GM19238 (cell line): Measurements from ENCODE around the gene ALX3.
"Not testable (repeated sequence)": the region's sequence is repeated elsewhere in the genome, so short reads cannot be mapped to it uniquely, and the experiment has no call there.

Experiments used
- DNase-seq: peaks from one replicate; pipeline ENCODE4 v3.0.0; 2011; ENCODE audit warnings: low spot score; ENCODE audit not compliant: insufficient read length

Gene ALX3

DNA sequence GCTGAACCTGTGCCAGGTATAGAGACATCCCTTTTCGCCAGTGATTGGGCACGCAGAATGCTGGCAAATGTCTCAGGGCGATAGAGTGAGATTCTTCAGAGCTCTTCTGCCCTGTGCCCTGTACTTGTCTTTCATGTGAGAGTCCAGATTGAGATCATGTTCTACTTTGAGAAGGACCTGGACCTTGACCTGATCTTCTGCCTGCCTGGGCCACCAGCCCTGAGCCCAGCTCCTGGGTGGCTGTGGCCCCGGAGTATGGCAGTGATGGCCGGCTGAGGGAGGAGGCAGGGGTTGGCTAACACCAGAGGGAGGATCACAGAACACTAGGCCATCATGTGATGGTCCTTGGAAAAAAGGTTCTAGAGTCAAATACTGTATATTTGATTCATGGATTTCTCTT, 22.2 kb downstream of the ALX3 start:
- no peak for DNase-seq

- DNase-seq: no peak
Measured at GRCh38 chr1:110047463-110047862, 23.0 kb downstream of the ALX3 start.

DNA sequence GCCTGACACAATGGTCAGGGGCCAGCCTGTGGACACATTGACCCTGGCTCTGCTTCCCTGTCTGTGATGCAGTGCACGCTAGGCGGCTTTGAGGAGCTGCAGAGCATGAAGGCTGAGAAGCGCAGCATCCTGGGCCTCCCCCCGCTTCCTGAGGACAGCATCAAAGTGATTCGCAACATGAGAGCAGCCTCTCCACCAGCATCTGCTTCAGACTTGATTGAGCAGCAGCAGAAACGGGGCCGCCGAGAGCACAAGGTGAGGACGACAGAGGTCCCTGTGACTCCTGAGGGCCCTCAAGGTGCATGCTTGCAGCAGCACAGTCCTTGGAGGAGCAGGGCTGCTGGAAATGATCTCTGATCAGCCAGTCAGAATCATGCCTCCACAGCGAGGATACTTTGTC, 27.5 kb downstream of the ALX3 start:
- DNase-seq: no peak

DNA sequence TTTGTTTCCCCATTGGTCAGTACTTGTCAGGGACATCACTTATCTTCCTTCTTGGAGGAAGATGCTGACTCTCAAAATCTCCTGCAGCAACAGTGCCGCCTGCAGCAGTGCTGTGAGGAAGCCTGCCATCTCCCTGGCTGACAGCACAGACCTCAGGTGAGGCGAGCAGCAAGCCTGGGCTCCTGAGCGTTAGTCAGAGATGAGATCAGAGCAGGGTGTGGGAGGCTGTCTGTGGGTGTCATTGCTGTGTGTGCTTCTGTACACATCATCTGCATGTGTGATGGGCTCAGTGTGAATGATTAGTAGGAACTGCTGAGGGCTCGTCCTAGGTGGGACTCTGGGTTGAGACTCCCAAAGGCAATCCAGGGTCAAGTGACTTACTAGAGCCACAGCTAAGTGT, 29.9 kb downstream of the ALX3 start:
- DNase-seq: no peak

- no peak for DNase-seq
Measured at GRCh38 chr1:110039641-110040040, 30.8 kb downstream of the ALX3 start.

DNA sequence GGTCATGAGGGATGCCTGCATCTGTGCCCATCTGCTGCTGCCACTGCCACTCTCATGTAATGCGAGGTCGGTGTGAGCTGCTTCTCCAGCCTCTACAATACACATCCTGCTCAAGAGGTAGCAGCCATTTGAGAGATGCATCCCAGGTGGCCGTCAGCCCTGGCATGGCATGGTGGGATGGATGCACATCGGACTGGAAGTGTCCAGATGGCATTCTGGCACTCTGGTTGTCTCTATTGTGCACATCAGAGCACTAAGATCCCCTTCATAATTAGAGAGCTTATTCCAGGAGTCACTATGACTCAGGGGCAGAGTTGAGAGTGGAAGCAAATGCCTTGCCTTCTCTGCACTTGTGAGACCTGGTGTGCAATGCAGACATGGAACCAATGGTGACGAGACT, 32.2 kb downstream of the ALX3 start:
- DNase-seq: no peak

GRCh38 chr1:110035236-110035752, 35.2 kb downstream of the ALX3 start:
- no peak for DNase-seq

- DNase-seq: peak; percentile 77
Measured at GRCh38 chr1:110034451-110035235, 35.8 kb downstream of the ALX3 start, which contains the start of gene STRIP1. TSS of gene STRIP1 (plus strand) at chr1:110034624. CDS start at chr1:110034638, 14 bp downstream.

DNA sequence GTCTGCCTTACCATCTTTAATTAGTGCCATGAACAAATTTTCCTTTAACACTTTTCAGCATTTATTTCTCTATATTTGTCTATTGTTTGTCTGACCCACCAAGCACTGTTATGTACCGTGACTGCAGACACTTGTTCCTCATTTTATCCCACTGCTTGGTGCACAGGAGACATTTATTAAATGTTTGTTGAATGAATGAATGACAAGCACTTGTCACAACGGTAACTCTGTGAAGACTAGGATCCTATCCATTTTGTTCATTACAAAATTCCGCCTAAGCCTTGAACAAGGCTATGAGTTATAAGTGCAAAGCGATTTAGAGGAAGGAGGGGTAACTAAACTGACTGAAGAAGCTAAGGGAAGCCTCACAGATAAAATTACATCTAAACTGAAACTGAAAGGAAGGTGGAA, 36.4 kb downstream of the ALX3 start:
- no peak for DNase-seq

DNA sequence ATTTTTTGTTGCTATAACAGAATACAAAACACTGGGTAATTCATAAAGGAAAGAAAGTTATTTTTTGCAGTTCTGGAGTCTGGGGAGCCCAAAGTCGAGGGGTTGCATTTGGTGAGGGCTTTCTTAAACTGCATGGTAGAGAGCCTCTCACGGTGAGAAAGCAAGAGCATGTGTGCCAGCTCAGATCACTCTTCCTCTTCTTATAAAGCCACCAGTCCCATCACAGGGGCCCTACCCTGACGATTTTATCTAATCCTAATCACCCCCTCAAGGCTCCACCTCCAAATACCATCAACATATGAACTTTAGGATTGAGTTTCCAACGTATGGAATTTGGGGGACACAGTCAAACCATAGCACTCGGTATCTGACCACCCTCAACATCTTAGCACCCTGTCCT, 37.1 kb downstream of the ALX3 start:
- DNase-seq: no peak

- no peak for DNase-seq
Measured at GRCh38 chr1:110032327-110032726, 38.1 kb downstream of the ALX3 start.

DNA sequence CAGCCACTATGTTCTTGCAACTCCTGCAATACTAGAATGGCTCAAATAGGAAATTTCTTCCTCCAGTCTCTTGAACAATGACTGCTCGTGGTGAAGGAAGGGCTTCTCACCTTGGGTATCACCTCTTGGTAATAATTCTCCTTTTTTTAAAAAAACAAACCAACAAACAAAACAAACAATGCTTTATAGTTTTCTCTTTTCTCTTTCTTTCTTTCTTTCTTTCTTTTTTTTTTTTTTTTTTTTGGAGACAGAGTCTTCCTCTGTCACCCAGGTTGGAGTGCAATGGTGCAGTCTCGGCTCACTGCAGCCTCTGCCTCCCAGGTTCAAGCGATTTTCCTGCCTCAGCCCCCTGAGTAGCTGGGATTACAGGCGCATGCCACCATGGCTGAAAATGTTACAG, 39.8 kb downstream of the ALX3 start:
- not testable (repeated sequence) for DNase-seq

GRCh38 chr1:110024613-110025012, 45.9 kb downstream of the ALX3 start:
- no peak for DNase-seq

DNA sequence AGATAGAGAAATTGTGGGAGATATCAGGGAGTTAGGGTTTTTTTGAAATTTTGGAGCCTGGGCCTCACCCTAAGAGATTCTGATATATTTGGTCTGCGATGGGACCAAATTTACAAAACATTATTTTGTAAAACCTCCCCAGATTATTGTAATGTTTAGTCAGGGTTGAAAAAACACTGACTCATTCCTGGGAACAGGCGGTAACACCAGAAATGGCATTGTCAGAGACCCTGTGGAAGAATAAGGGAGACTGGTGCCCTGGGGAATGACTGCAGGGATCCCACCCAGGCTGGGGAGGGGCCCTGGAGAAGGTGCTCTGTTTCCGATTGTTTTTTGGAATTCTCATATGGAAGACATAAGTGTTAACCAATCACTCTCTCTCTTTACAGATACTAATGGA, 49.2 kb downstream of the ALX3 start:
- DNase-seq: no peak

GRCh38 chr1:110019770-110020169, 50.7 kb downstream of the ALX3 start:
- no peak for DNase-seq

GRCh38 chr1:110018396-110018795, 52.1 kb downstream of the ALX3 start:
- DNase-seq: no peak

- DNase-seq: no peak
Measured at GRCh38 chr1:110017792-110018191, 52.7 kb downstream of the ALX3 start.

DNA sequence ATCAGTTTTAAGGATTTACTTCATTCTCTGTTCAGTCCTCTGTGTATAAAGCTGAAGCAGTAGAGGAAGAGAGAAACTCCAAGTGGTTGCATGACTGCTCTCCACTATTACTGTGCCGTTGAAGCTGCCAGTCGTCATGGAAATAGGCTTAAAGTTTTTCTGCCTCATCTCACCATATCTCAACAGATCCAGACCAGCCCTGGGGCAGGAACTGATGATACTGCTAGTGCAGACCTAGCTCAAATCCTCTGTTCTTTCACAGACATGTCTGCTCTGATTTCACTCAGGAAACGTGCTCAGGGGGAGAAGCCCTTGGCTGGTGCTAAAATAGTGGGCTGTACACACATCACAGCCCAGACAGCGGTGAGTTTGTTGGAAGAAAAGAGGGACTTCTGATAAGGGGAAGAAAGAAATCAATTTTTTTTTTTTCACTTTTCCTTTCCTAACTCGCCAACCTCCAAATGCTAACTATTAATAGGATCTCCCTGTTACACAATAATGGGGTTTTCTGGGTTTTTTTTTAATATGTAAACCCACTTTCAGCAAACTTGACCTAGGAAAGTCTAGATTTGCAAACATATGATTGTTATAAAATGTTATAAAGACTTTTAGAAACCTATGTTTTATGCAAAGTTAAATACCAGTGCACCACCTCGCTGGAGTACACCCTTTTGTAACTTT, 58.2 kb downstream of the ALX3 start:
- peak; percentile 33 for DNase-seq

DNA sequence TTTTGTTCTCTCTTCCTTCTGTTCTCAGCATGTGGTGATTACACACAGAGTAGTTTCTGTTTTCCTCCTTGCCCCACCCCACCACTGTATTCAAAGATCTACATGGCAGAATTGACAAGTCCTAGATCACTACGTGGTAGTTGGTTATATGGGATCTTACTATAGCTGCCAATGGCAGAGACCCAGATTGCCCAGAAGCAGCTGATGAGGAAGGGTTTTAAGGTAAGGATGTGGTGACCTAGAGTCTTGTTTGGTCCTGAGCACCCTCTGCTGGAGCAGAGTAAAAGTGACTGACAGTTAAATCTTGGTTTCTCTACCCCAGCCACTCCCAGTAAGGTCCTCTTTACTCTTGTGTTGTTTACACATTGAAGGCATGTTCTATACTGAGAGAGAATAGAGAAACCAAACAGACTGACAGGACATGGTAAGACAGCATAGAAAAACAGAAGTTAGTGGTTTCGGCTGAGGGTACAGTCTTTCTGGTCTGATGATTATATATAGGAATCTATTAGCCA, 58.9 kb downstream of the ALX3 start:
- peak; percentile 70 for DNase-seq
